H1 (cell line): Measurements from ENCODE around the gene KCNN1. TPM values are rescaled to one million over a fixed set of nuclear protein-coding genes. Genes with fewer than 3 reads are reported as not detected.

Experiments used
- CTCF ChIA-PET: fragments of 300-600 bp; sonication (Branson Sonifier 250); formaldehyde crosslinking; loops from one replicate; lab custom pipeline; 2021; ENCODE audit not compliant: partially characterized antibody; lab: Charles Lee
- POLR2A ChIA-PET: fragments of 300-600 bp; sonication (Branson Sonifier 250); formaldehyde crosslinking; loops from one replicate; lab custom pipeline; 2021; ENCODE audit warnings: inconsistent platforms; ENCODE audit not compliant: partially characterized antibody; lab: Charles Lee
- DNase-seq, 2 experiments: peaks; one replicate each; pipeline versions ENCODE4 v3.0.0 to v3.0.0-alpha.2; 2010 to 2022; ENCODE audit warnings: low spot score in 2 of 2, low read depth in 1 of 2, mixed read lengths in 1 of 2
- FAIRE-seq: peaks from 2 replicates; lab custom pipeline; 2011; peaks lifted over from hg19 to GRCh38; lab: Jason Lieb, UNC
- H2AFZ ChIP-seq: 2 replicates; pipeline ENCODE4 v1.8.1; 2012; ENCODE audit warnings: low read length, inconsistent platforms
- H2AK5ac ChIP-seq: 2 replicates; pipeline ENCODE4 v1.6.1; 2013; ENCODE audit warnings: low read depth, low read length
- H2BK120ac ChIP-seq: replicated peaks from 2 replicates; pipeline ENCODE3; 2013; ENCODE audit warnings: low read depth, low read length, inconsistent platforms
- H2BK12ac ChIP-seq: 2 replicates; pipeline ENCODE4 v1.6.1; 2013; ENCODE audit warnings: low read depth, low read length
- H2BK15ac ChIP-seq: 2 replicates; pipeline ENCODE4 v1.6.1; 2013; ENCODE audit warnings: low read length
- H2BK20ac ChIP-seq: 2 replicates; pipeline ENCODE4 v1.6.1; 2013; ENCODE audit warnings: low read length
- H2BK5ac ChIP-seq: 2 replicates; pipeline ENCODE4 v1.6.1; 2013; ENCODE audit warnings: low read depth, low read length
- H3K14ac ChIP-seq: 2 replicates; pipeline ENCODE4 v1.6.1; 2013; ENCODE audit warnings: inconsistent platforms; ENCODE audit not compliant: insufficient read length
- H3K18ac ChIP-seq: 2 replicates; pipeline ENCODE4 v1.6.1; 2013; ENCODE audit warnings: low read length; ENCODE audit errors: extremely low read depth
- H3K23ac ChIP-seq: 2 replicates; pipeline ENCODE4 v1.6.1; 2013; ENCODE audit warnings: inconsistent platforms; ENCODE audit not compliant: insufficient read length
- H3K23me2 ChIP-seq: 2 replicates; pipeline ENCODE4 v1.6.1; 2013; ENCODE audit warnings: low read depth, low read length
- H3K27ac ChIP-seq: 2 replicates; pipeline ENCODE4 v1.6.1; 2011; ENCODE audit warnings: low read depth, low read length, inconsistent platforms
- H3K27me3 ChIP-seq, 4 experiments: replicated peaks in 1 of 4; 1 replicate in 1 of 4; 2 replicates in 3 of 4; pipeline versions ENCODE4 v1.6.1 to v1.8.1; 2011 to 2013; ENCODE audit warnings: low read length in 3 of 4, mild to moderate bottlenecking in 3 of 4, inconsistent platforms in 2 of 4, mixed read lengths in 2 of 4, moderate library complexity in 1 of 4; ENCODE audit not compliant: control insufficient read depth in 3 of 4, insufficient read depth in 3 of 4; ENCODE audit errors: extremely low read depth in 1 of 4
- H3K36me3 ChIP-seq, 4 experiments: 2 replicates each; pipeline versions ENCODE4 v1.6.1 to v1.8.1; 2011 to 2013; ENCODE audit warnings: mild to moderate bottlenecking in 4 of 4, low read length in 3 of 4, moderate library complexity in 2 of 4, control low read depth in 1 of 4, inconsistent platforms in 1 of 4; ENCODE audit not compliant: insufficient read depth in 4 of 4, control insufficient read depth in 2 of 4
- H3K4ac ChIP-seq: replicated peaks from 2 replicates; pipeline ENCODE3; 2013; ENCODE audit warnings: low read length, low read depth, mixed read lengths, inconsistent platforms; ENCODE audit not compliant: insufficient read length
- H3K4me1 ChIP-seq, 4 experiments: replicated peaks in 1 of 4; 1 replicate in 1 of 4; 2 replicates in 3 of 4; pipeline versions ENCODE4 v1.6.1 to v1.8.1; 2011 to 2013; ENCODE audit warnings: low read length in 3 of 4, inconsistent platforms in 2 of 4, mixed read lengths in 1 of 4; ENCODE audit not compliant: insufficient read depth in 4 of 4, control insufficient read depth in 3 of 4
- H3K4me2 ChIP-seq, 2 experiments: 2 replicates each; pipeline versions ENCODE4 v1.6.1 to v1.8.1; 2011 to 2013; ENCODE audit warnings: low read depth in 2 of 2, low read length in 2 of 2, control low read depth in 1 of 2, inconsistent platforms in 1 of 2, mild to moderate bottlenecking in 1 of 2; ENCODE audit not compliant: insufficient read depth in 1 of 2
- H3K4me3 ChIP-seq, 4 experiments: fragments of 200-600, 300-600 bp in 1 of 4; sonication (generic), shearing (Covaris generic), sonication (Bioruptor Twin) in 1 of 4; 2 replicates each; pipeline versions ENCODE4 v1.5.1 to v1.8.1; 2011 to 2016; ENCODE audit warnings: low read length in 4 of 4, low read depth in 3 of 4, control low read depth in 2 of 4, inconsistent platforms in 2 of 4, mild to moderate bottlenecking in 2 of 4, mixed read lengths in 1 of 4, moderate library complexity in 1 of 4; ENCODE audit not compliant: insufficient read depth in 2 of 4; ENCODE audit errors: extremely low read depth in 1 of 4
- H3K56ac ChIP-seq: replicated peaks from 2 replicates; pipeline ENCODE3; 2013; ENCODE audit warnings: low read depth, mild to moderate bottlenecking, mixed read lengths, low read length, inconsistent platforms; ENCODE audit not compliant: insufficient read length
- H3K79me1 ChIP-seq: 2 replicates; pipeline ENCODE4 v1.6.1; 2013; ENCODE audit warnings: low read depth, low read length, control low read depth
- H3K79me2 ChIP-seq, 2 experiments: 2 replicates each; pipeline versions ENCODE4 v1.6.1 to v1.8.1; 2012 to 2013; ENCODE audit warnings: low read length in 2 of 2, mild to moderate bottlenecking in 2 of 2, inconsistent platforms in 1 of 2; ENCODE audit not compliant: insufficient read depth in 2 of 2, control insufficient read depth in 1 of 2
- H3K9ac ChIP-seq, 4 experiments: replicated peaks in 1 of 4; 1 replicate in 1 of 4; 2 replicates in 3 of 4; pipeline versions ENCODE4 v1.6.1 to v1.8.1; 2011 to 2013; ENCODE audit warnings: low read depth in 3 of 4, low read length in 3 of 4, control low read depth in 2 of 4, mild to moderate bottlenecking in 2 of 4, moderate library complexity in 2 of 4, inconsistent platforms in 1 of 4; ENCODE audit errors: extremely low read depth in 1 of 4
- H3K9me3 ChIP-seq, 2 experiments: 2 replicates each; pipeline versions ENCODE4 v1.6.1 to v1.8.1; 2012 to 2013; ENCODE audit warnings: mild to moderate bottlenecking in 2 of 2, moderate library complexity in 2 of 2, control low read depth in 1 of 2, inconsistent platforms in 1 of 2, low read depth in 1 of 2, low read length in 1 of 2, mixed read lengths in 1 of 2; ENCODE audit not compliant: insufficient read depth in 2 of 2
- H4K20me1 ChIP-seq, 2 experiments: replicated peaks in 1 of 2; 2 replicates each; pipeline versions ENCODE3 to v1.8.1; 2011 to 2013; ENCODE audit warnings: inconsistent platforms in 2 of 2, low read length in 2 of 2, mild to moderate bottlenecking in 1 of 2; ENCODE audit not compliant: insufficient read depth in 2 of 2, control insufficient read depth in 1 of 2
- H4K5ac ChIP-seq: 2 replicates; pipeline ENCODE4 v1.6.1; 2013; ENCODE audit warnings: low read length, low read depth, mixed read lengths, inconsistent platforms; ENCODE audit not compliant: insufficient read length
- H4K8ac ChIP-seq: 2 replicates; pipeline ENCODE4 v1.8.0; 2013; ENCODE audit warnings: mild to moderate bottlenecking, moderate library complexity, low read length, inconsistent platforms; ENCODE audit not compliant: insufficient read depth; ENCODE audit errors: extremely low read depth
- H4K91ac ChIP-seq: replicated peaks from 2 replicates; pipeline ENCODE3; 2013; ENCODE audit warnings: low read length, mixed read lengths, inconsistent platforms; ENCODE audit not compliant: insufficient read length
- BACH1 ChIP-seq: IDR thresholded peaks from 2 replicates; pipeline ENCODE4 v1.6.1; 2012; ENCODE audit warnings: low read length, improper control_type of control experiment
- BCL11A ChIP-seq, 2 experiments: IDR thresholded peaks; one replicate each; pipeline ENCODE4 v1.6.1; 2011; ENCODE audit warnings: low read depth in 2 of 2, low read length in 2 of 2, mild to moderate bottlenecking in 2 of 2
- CBX5 ChIP-seq: fragments of 300-800, 300-1000 bp; sonication (generic); IDR thresholded peaks from 2 replicates; pipeline ENCODE4 v1.7.1; 2016; ENCODE audit warnings: antibody characterized with exemption, low read length, low read depth
- CBX8 ChIP-seq: fragments of 300-800, 300-1000 bp; sonication (generic); IDR thresholded peaks from 2 replicates; pipeline ENCODE4 v1.7.1; 2016; ENCODE audit warnings: low read depth, low read length, borderline replicate concordance
- CEBPB ChIP-seq: IDR thresholded peaks from 2 replicates; pipeline ENCODE4 v1.6.1; 2012; ENCODE audit warnings: low read depth, low read length
- HDAC6 ChIP-seq: IDR thresholded peaks from one replicate; pipeline ENCODE4 v1.7.1; 2012; ENCODE audit warnings: low read depth, mild to moderate bottlenecking, inconsistent platforms, low read length, moderate library complexity
- JUND ChIP-seq: IDR thresholded peaks from 2 replicates; pipeline ENCODE4 v1.6.1; 2011; ENCODE audit warnings: mild to moderate bottlenecking, improper control_type of control experiment, low read length
- KDM1A ChIP-seq: fragments of 200-600, 300-600 bp; sonication (generic); IDR thresholded peaks from 2 replicates; pipeline ENCODE4 v1.7.1; 2016; ENCODE audit warnings: mild to moderate bottlenecking, low read length, borderline replicate concordance
- KDM4A ChIP-seq: IDR thresholded peaks from one replicate; pipeline ENCODE4 v1.7.1; 2012; ENCODE audit warnings: low read depth, mild to moderate bottlenecking, moderate library complexity, low read length, inconsistent platforms; ENCODE audit not compliant: severe bottlenecking
- SP2 ChIP-seq: IDR thresholded peaks from 2 replicates; pipeline ENCODE4 v1.6.1; 2012; ENCODE audit warnings: mild to moderate bottlenecking, low read length, inconsistent platforms
- SP4 ChIP-seq: IDR thresholded peaks from 2 replicates; pipeline ENCODE4 v1.6.1; 2012; ENCODE audit warnings: low read length, inconsistent platforms
- TAF1 ChIP-seq: IDR thresholded peaks from 2 replicates; pipeline ENCODE4 v1.6.1; 2011; ENCODE audit warnings: mild to moderate bottlenecking, low read depth, low read length
- TCF12 ChIP-seq: IDR thresholded peaks from 2 replicates; pipeline ENCODE4 v1.6.1; 2011; ENCODE audit warnings: low read depth, mild to moderate bottlenecking, low read length
- WGBS, 2 experiments: shearing (Covaris generic) in 1 of 2; methylation state at CpG; one replicate each; pipeline versions ENCODE4 v1.1.6 to v1.1.7; 2013 to 2015; ENCODE audit warnings: low lambda C conversion rate in 2 of 2, mixed read lengths in 2 of 2, inconsistent platforms in 1 of 2, low coverage in 1 of 2, missing lambda C conversion rate in 1 of 2; ENCODE audit not compliant: insufficient replicate concordance in 2 of 2, insufficient coverage in 1 of 2, insufficient read length in 1 of 2; ENCODE audit errors: extremely low coverage in 1 of 2, missing lambda C conversion rate in 1 of 2; 5-methylcytosine and 5-hydroxymethylcytosine counted together
- polyA plus RNA-seq, 7 experiments: library from polyadenylated mRNA; depleted of rRNA in 3 of 7; stranded (reverse) in 5 of 7; unstranded in 2 of 7; fragments of >200 nt in 5 of 7; fragments of 200-250 nt in 2 of 7; gene quantifications; 1 replicate in 5 of 7; 2 replicates in 1 of 7; 4 replicates in 1 of 7; pipeline versions ENCODE4 v1.2.1 to v1.2.3, GENCODE V29; 2011 to 2013; ENCODE audit warnings: missing spikeins in 2 of 7, mixed read lengths in 2 of 7
- total RNA-seq: library from RNA; stranded (reverse); fragmentation: NEBNext Ultra II Directional; extraction: Animal tissue kit (Norgen Biotek cat#: 25700); gene quantifications from 2 replicates; pipeline ENCODE4 v1.2.1, GENCODE V29; 2021

The KCNN1 gene
- total and polyA plus RNA-seq, 2 of the 8 experiments (the other 6 are each of a cell fraction or from before 2014, with no cell fraction given): 11.0 to 12.5 TPM

DNA sequence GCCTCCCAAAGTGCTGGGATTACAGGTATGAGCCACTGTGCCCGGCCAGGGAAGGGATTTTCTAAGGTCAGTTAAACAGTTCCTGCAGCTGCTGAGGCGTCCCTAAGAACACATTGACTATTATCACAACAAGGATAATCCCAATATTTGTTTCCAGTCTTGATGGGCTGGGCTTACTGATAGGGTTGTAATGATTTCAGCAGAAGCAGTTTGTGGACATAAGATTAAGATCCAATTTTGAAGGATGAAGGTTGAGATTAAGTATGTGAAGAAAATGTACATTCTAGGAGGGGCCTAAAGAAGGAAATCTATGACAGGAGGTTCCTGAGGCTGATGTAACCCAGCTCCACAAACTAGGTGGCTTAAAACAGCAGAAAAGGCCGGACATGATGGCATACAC is 44.8 kb upstream of the KCNN1 start:
- TF ChIP-seq CBX8 (no peak), CEBPB (no peak), SP4 (no peak), KDM4A (no peak), JUND (no peak), HDAC6 (no peak), TAF1 (no peak), BACH1 (no peak), CBX5 (no peak), BCL11A (IDR thresholded peaks at IDR 0.05; ENCODE audit: low read depth in 2 of 2, low read length in 2 of 2) (no peak), KDM1A (no peak), TCF12 (no peak), SP2 (no peak)
- Histone ChIP-seq H3K4ac (no peak overlapping the region), H3K4me3 (no peak overlapping the region), H3K56ac (no peak overlapping the region), H2BK12ac (no peak overlapping the region), H4K91ac (no peak overlapping the region), H2AFZ (no peak overlapping the region; the same call in 1 of the 2 replicates), H2BK120ac (no peak overlapping the region), H2BK15ac (no peak overlapping the region), H3K23ac (no peak overlapping the region), H3K4me1 (no peaks in the 10 kb centered on the region), H3K79me1 (no peaks in the 10 kb centered on the region), H3K18ac (no peak overlapping the region), H3K9ac (no peak overlapping the region), H3K23me2 (no peaks in the 10 kb centered on the region), H4K20me1 (no peaks in the 10 kb centered on the region), H2AK5ac (no peak overlapping the region), H3K4me2 (no peak overlapping the region), H3K9me3 (peaks cover 0 to 10% of the 10 kb centered on the region in 2 experiments; a peak in 1 of 4 replicates), H3K27ac (no peak overlapping the region), H2BK20ac (no peak overlapping the region), H3K14ac (no peak overlapping the region), H2BK5ac (no peak overlapping the region), H3K79me2 (no peaks in the 10 kb centered on the region), H3K36me3 (no peaks in the 10 kb centered on the region), H4K5ac (no peak overlapping the region), H4K8ac (no peak overlapping the region), H3K27me3 (no peaks in the 10 kb centered on the region)
- DNase-seq (no peak), FAIRE-seq (no peak)
- ChIA-PET POLR2A (interaction anchor here (1.0 kb wide), 1 partner anchor 56 kb away, joined by 4 read pairs; no protein-coding TSS in a partner anchor), CTCF (interaction anchor here (0.6 to 1.0 kb wide), 3 partner anchors 10 to 212 kb away, joined by 3 to 4 read pairs (median 3); partner anchors contain the start of gene CCDC124)
- WGBS, 2 experiments: 73% methylated on average over 3 of the region's 3 CpGs; no CpG with 5 or more reads in 1 of the 2 experiments
